Colonic mucosa (tissue), 4 donors: ENCODE results near the gene METTL25. TPM values are rescaled to one million over a fixed set of nuclear protein-coding genes. Genes with fewer than 3 reads are reported as not detected.

Source experiments
- DNase-seq: peaks from one replicate; pipeline ENCODE4 v3.0.0-alpha.2; 2020
- H3K27ac ChIP-seq: fragments of 200-600 bp; one replicate; pipeline ENCODE4 v1.8.0; 2021
- H3K27me3 ChIP-seq: fragments of 200-600 bp; one replicate; pipeline ENCODE4 v1.8.0; 2021
- H3K36me3 ChIP-seq: fragments of 200-600 bp; one replicate; pipeline ENCODE4 v1.8.0; 2021
- H3K4me1 ChIP-seq: fragments of 200-600 bp; one replicate; pipeline ENCODE4 v1.8.0; 2021; ENCODE audit warnings: mild to moderate bottlenecking
- H3K4me3 ChIP-seq: fragments of 200-600 bp; one replicate; pipeline ENCODE4 v1.8.0; 2021
- H3K9ac ChIP-seq, 2 donors: one replicate each; pipeline ENCODE4 v1.7.0; 2013; ENCODE audit warnings: control low read depth in 2 of 2, low read depth in 2 of 2, low read length in 2 of 2
- H3K9me3 ChIP-seq: fragments of 200-600 bp; one replicate; pipeline ENCODE4 v1.8.0; 2021
- intact Hi-C: fragments of 100-400 bp; cut with DNase I; formaldehyde crosslinking; loops from one replicate; pipeline ENCODE4 v1.14.1; 2022
- total RNA-seq, 2 donors: library from RNA; stranded (reverse); fragmentation: NEBNext Ultra II Directional in 1 of 2; extraction: Animal tissue kit (Norgen Biotek cat#: 25700) in 1 of 2; gene quantifications; one replicate each; pipeline ENCODE4 v1.2.1, GENCODE V29; 2021
- TF ChIP-seq, protein P1 (sequence below): fragments of 200-600 bp; IDR thresholded peaks from one replicate; pipeline ENCODE4 v1.8.0; 2022; ENCODE audit warnings: antibody characterized with exemption, mild to moderate bottlenecking
- donor health status: healthy.
- donor health status: DM: no; HTN: no; CAD: no.
- donor health status: DM: no; HTN: no; CAD: no.

METTL25 gene
- total RNA-seq, 2 donors from 2014 or later: 12.8 to 13.8 TPM

DNA sequence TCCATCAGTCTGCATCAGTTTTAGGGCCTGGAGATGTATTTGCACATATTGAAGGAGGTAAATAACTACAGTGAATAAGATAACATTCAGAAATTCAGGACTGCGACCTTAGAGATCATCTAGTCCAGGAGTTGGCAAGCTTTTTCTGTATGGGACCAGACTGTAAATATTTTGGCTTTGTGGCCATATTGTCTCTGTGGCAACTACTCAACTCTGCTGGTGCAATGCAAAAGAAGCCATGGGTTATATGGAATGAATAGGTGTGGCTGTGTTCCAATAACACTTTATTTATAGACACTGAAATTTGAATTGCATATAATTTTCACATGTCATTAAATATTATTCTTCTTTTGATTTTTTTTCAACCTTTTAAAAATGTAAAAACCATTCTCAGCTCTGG, 156.6 kb downstream of the METTL25 start:
- no peak for DNase-seq
- H3K27ac ChIP-seq: no peak overlapping the region
- H3K4me1 ChIP-seq: no peaks in the 10 kb centered on the region
- intact Hi-C loops: loop anchor here (5.0 kb wide), 1 partner anchor 112 kb away; no protein-coding TSS in a partner anchor
- no peak overlapping the region for H3K9ac ChIP-seq
- no peak overlapping the region for H3K4me3 ChIP-seq
- TF ChIP-seq, protein P1, sequence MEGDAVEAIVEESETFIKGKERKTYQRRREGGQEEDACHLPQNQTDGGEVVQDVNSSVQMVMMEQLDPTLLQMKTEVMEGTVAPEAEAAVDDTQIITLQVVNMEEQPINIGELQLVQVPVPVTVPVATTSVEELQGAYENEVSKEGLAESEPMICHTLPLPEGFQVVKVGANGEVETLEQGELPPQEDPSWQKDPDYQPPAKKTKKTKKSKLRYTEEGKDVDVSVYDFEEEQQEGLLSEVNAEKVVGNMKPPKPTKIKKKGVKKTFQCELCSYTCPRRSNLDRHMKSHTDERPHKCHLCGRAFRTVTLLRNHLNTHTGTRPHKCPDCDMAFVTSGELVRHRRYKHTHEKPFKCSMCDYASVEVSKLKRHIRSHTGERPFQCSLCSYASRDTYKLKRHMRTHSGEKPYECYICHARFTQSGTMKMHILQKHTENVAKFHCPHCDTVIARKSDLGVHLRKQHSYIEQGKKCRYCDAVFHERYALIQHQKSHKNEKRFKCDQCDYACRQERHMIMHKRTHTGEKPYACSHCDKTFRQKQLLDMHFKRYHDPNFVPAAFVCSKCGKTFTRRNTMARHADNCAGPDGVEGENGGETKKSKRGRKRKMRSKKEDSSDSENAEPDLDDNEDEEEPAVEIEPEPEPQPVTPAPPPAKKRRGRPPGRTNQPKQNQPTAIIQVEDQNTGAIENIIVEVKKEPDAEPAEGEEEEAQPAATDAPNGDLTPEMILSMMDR: no peak
- no peaks in the 10 kb centered on the region for H3K9me3 ChIP-seq
- H3K27me3 ChIP-seq: no peaks in the 10 kb centered on the region
- no peaks in the 10 kb centered on the region for H3K36me3 ChIP-seq

DNA sequence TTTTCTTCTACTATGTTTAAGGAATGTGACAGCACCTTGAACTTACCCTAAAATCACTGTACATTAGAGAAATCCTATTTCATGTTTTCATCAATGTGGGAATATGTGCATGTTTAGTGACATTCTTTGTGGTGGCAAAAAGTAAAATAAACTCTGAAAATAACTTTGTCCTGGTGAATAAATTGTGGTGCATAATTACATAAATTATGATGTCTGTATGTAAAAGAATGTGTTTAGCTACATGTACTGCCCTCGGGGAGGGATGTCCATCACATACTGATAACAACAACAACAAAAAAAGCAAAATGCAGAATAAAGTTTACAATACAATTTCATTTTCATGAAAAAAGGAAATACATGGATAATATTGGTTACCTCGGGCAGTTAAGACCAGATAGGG, 157.3 kb downstream of the METTL25 start:
- Histone ChIP-seq H3K9ac (no peak overlapping the region), H3K27me3 (no peaks in the 10 kb centered on the region), H3K4me3 (no peak overlapping the region), H3K27ac (no peak overlapping the region), H3K36me3 (no peaks in the 10 kb centered on the region), H3K9me3 (no peaks in the 10 kb centered on the region), H3K4me1 (no peaks in the 10 kb centered on the region)
- no peak for DNase-seq
- intact Hi-C loops: loop anchor here (5.0 kb wide), 1 partner anchor 112 kb away; no protein-coding TSS in a partner anchor
- TF ChIP-seq, protein P1: no peak

DNA sequence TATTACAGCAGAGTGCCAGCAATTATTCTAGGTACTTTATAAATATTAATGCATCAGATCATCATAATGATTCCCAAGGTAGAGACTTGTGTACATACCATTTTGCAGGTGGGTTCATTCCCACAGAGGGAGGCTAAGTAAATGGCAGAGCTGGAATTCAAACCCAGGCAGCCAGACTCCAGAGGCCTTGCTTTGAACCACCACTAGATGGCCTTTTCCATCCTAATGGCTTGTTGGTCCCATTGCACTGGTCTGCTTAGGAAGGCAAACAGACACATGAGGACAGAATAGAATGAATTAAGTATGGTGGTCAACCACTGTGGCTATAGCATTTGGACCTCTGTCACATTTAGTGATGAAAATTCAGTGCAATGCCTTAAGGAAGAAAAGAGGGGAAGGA, 158.7 kb downstream of the METTL25 start:
- TF ChIP-seq, protein P1: peak; percentile 37
- DNase-seq: no peak
- no peak overlapping the region for H3K9ac ChIP-seq
- no peaks in the 10 kb centered on the region for H3K9me3 ChIP-seq
- intact Hi-C loops: loop anchor here (5.0 kb wide), 1 partner anchor 110 kb away; no protein-coding TSS in a partner anchor
- H3K27me3 ChIP-seq: no peaks in the 10 kb centered on the region
- no peak overlapping the region for H3K27ac ChIP-seq
- no peaks in the 10 kb centered on the region for H3K36me3 ChIP-seq
- no peaks in the 10 kb centered on the region for H3K4me1 ChIP-seq
- no peak overlapping the region for H3K4me3 ChIP-seq

DNA sequence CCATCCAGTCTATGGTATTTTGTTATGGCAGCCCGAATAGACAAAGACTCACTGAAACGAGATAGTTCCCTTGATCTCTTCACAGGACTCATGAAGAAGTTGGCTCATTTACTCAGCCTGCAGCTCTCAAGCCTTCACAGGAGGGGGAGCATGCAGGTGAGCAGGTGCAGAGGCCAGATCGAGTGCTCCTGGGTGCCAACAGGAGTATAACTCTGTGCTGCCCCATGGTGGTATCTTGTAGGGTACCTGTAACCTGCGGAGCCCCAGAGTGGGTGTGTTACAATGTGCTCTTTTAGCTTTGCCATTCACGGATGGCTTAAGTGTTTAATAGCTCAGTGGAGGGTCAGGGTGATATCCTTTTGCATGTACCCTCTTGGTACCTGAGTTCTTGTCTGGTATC, 159.5 kb downstream of the METTL25 start:
- no peaks in the 10 kb centered on the region for H3K36me3 ChIP-seq
- no peaks in the 10 kb centered on the region for H3K9me3 ChIP-seq
- no peak overlapping the region for H3K4me3 ChIP-seq
- no peak overlapping the region for H3K9ac ChIP-seq
- no peak for DNase-seq
- H3K27me3 ChIP-seq: no peaks in the 10 kb centered on the region
- H3K27ac ChIP-seq: no peak overlapping the region
- H3K4me1 ChIP-seq: no peaks in the 10 kb centered on the region
- intact Hi-C loops: loop anchor here (5.0 kb wide), 1 partner anchor 109 kb away; no protein-coding TSS in a partner anchor
- TF ChIP-seq, protein P1: no peak

DNA sequence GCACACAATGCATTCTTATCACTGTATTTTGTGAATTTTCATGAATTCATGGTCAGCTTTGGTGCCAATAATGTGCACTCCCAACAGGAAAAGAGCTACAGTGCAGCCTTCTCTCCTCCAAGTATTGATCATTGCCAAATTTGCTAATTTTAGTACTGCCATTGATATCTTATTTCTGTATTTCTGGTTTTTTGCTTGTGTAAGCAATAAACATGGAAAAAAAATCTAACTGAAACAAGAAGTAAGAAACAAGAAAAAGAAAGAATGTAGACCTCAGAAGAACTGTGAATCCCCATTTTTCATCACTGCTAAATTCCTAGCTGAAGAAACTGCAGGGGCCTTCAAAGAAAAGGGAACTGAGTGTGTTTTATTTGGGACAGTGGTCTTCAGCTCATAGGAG, 161.2 kb downstream of the METTL25 start:
- no peaks in the 10 kb centered on the region for H3K9me3 ChIP-seq
- H3K27me3 ChIP-seq: no peaks in the 10 kb centered on the region
- H3K9ac ChIP-seq: no peak overlapping the region
- no peak overlapping the region for H3K4me3 ChIP-seq
- TF ChIP-seq, protein P1: no peak
- H3K36me3 ChIP-seq: no peaks in the 10 kb centered on the region
- intact Hi-C loops: loop anchor here (5.0 kb wide), 1 partner anchor 108 kb away; no protein-coding TSS in a partner anchor
- H3K4me1 ChIP-seq: no peaks in the 10 kb centered on the region
- no peak overlapping the region for H3K27ac ChIP-seq
- DNase-seq: no peak
